NK-92 (cell line): ENCODE data around the gene RAPGEF2.

Source experiments
- DNase-seq: peaks from one replicate; lab custom pipeline; 2025; ENCODE audit not compliant: unreplicated experiment; lab: John Stamatoyannopoulos, UW

RAPGEF2 gene

DNA sequence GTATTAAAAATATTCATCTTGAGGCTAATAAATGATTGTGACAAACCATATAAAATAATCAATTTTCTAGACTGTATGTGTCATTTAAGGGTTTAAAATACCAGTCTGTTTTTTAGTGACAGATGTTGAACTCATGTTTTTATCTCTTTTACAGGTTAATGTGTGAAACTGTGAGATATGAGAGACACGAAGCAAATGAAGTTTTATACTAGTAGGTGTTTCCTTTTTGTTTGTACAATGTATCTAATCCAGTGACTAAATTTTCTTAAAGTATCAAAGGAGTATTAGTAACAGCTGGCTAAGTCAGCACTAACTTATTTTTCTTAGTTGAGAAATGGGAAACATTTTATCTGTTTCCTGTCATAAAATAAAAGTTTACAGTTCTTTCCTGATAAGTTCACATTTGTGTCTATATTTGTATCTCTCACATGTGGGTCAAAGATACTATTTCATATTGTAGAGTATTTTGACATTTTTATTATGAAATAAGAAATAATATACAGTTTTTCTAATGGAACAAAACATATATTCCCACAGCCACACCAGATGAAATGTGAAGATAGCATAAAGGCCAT lies 90.3 kb downstream of the RAPGEF2 start:
- DNase-seq = no peak

DNA sequence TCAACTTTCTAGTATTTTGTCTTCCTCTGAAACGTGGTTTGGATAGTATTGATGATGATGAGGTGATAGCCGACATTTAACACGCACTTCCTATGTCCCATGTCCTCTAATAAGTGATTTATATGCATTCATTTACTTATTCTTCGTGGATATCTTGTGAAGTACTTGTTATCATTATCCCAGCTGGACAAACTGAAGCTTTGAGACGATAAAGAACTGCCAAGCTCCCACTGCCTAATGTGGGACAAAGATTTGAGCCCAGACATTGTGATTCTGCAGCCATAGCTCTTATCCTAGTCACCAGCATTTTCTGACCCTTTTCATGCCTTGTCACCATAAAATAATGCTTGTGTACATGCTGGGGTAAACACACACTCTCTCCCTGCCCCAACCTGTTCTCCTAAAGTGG lies 92.5 kb downstream of the RAPGEF2 start:
- DNase-seq = no peak

DNA sequence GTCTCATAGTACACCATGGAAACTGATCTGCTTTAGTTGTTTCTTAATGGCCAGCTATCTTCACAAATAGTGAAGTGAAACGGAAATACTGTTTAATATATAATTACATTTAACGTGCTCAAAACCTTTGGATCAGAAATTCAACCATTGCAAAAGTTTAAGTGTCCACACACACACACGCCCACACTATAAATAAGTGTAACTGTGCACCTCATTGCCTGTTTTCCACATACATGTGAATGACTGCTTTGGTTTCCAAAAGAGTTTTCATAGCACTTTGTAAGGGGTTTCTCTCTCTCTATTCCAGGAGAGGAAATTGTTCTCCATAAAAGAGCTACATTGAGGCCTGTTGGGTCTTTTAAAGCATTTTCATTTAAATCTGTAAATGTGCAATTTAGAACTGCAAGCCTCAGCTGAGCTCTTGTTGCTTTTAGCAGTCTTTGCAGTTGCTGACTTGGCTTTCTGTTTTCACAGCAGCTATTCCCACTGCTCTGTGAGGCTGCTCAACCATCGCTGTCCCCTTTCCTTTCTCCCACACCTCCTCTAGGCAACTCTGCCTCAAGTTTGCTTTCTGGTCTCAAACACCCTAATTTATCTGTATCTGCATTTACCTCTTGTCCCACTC lies 94.5 kb downstream of the RAPGEF2 start:
- DNase-seq = no peak

DNA sequence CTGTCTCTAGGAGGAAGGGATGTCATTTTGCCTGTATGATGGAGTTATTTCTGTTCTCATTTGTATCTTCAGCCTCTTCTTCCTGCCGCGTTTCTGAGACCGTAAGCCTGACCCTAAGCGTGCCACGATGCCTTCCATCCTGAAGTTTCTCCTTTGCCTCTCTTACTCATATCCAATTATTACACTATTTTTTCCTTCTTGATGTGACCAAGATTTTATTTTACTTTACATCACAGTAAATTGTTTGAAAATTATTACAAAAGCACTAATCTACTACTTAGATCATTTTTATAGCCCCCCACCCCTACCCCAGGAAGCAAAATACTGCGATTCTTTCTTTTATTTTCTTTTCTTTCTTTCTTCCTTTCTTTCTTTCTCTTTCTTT lies 95.0 kb downstream of the RAPGEF2 start:
- DNase-seq = no peak

DNA sequence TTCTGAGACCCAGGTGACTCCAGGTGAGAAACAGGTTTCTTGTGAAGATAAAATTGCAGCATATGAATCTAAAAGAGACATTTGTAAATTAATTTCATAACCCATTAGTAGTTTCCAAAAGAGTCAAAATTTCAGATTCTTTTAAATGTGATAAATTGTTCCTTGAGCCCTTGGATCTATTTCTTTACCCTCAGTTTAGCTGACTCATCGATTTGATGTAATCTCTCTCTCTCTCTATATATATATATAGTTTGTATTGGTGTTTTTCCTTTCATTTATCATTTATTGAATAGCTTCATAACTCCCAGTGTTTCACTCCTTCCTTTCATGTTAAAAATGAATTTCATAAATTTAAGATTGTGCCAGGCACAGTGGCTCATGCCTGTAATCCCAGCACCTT lies 96.9 kb downstream of the RAPGEF2 start:
- DNase-seq = no peak

DNA sequence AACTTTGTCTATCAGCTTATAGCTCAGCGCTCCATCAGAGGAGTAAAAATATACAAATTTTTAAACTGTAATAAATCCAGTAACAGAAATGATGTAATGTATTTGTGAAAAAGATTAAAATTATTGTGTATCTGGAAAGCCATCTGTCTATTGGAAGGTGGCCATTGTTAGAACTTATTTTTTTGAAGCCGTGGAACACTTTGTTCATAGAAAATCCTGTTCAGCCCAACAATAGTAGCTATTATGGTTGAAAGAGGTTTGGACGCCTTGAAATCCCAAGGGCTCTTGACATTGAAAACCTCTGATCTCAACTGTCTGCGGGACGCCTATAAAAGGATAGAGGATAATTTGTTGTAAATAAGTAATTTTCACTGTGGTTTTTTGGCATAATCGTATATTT lies 98.3 kb downstream of the RAPGEF2 start:
- no peak for DNase-seq

DNA sequence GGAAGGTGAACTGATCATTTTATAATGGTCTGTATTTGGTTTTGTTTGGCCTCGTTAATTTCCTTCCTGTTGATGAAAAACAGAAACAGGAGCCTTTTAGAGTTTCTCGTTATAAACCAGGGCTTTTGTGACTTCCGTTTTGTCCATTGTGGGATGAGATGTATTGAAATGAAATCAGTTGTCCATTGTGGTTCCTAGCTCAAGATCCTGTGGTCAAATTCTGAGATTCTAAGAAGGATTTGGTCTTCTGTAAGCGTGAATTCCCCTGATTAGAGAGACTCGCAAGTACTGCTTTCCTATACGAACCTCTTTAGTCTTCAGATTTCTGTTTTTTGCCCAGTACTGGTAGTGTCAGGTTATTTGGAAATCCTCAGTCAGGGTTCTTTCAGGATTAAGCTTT lies 101.7 kb downstream of the RAPGEF2 start:
- no peak for DNase-seq

DNA sequence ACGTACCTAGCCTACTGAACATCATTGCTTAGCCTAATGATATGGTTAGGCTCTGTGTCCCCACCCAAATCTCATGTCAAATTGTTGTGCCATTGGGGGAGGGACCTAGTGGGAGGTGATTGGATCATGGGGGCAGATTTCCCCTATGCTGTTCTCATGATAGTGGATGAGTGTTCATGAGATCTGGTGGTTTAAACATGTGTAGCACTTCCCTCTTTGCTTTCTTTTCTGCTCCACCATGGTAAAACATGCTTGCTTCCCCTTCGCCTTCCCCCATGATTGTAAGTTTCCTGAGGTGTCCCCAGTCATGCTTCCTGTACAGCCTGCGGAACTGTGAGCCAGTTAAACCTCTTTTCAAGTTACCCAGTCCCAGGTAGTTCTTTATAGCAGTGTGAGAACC lies 102.6 kb downstream of the RAPGEF2 start:
- no peak for DNase-seq

DNA sequence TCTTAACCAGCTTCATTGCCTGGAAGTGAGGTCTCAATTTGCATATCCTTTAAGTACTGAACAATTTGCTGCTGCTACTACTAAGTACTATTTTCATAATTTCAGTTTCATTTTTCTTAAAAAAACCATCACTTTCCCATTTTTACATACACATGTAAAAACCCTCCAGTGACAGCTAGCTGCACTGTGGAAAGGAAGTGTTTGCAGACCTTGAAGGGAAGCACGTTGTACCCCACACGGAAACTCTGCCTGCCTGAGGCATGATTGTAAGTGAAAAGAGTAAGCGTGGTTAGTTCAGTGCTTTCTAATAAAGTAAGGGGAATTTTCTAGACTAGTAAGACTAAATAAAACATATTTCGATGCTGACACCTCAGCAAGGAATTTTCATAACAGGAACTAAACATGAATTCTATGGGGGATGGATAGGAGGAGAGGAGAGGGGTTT lies 103.6 kb downstream of the RAPGEF2 start:
- no peak for DNase-seq

DNA sequence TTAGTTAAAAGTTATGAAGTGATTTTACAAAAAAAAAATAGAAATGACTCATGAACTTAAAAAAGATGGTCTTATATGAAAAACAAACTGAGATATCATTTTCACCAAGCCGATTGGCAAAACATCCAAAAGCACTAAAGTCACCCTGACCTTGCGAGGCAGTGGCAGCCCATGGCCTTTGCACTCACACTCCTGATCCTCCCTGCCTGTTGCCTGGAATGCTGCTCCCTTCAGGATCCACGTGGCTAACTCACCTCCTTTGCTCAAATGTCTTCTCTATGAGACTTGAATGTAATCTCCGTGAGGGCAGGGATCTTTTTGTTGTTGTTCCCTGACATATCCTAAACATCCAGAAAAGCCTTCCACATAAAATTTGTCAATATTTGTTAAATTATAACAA lies 106.4 kb downstream of the RAPGEF2 start:
- DNase-seq = no peak

DNA sequence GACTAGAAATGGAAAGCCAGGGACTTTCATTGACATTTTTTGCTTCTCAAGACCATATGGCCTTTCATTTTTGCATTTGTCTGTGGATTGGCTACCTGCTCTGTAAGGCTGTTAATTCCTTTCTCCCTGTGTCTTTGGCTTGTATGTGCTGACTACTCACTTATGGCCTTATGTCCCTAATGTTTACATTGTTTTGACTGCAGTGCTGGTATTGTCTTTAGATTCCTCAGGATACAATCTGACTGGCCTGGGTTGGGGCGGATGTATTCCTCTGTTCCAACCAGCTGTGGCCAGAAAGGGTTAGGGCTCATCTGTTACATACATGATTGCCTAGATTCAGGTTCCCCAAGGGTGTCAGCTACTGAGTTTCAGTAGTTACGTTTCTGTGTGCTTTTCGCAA lies 108.1 kb downstream of the RAPGEF2 start:
- DNase-seq = no peak

DNA sequence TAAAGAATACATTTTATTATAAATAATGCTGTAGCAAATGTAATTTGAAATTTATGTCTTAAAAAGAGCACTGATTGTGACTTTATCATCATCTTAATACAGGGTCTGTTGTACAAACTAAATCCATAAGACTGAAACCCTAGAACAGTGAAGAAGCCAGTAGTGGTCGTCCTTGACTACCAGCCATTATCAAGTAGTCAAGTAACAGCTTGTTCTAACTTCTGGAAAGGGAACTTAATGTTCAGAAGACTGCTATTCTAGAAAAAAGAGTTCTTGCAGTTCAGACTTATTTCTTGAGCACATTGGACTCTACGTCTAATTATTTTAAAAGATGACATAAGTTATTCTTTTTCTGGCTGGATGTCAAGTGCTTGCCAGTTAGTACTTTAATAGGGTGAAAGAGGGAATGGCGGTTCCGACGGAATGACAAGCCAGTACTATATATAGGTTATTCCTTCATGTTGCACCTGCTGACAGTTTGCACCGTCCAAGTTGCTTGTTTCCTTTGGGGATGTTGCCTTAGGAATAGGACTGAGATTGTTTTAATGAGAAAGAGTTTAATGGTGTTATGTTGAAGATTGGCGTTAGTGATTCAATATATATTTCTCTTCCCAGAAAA lies 109.9 kb downstream of the RAPGEF2 start:
- DNase-seq = no peak

DNA sequence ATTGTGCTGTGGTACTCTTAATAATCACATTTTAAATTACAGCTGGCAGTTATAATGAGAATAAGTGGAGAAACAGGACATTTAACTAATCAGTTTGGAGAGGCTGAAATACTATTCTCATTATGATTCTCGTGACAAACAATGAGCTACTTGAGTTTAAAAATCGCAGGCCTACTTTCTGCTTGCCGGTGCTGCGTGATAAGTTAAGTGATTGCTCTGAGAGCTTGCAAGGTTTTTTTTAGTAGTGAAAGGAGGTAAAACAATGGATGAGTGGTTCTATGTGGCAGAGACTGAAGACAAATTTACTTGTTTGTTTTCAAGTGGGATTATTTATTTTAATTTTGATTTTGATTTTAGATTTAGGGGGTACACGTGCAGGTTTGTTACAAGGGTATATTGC lies 114.0 kb downstream of the RAPGEF2 start:
- no peak for DNase-seq

DNA sequence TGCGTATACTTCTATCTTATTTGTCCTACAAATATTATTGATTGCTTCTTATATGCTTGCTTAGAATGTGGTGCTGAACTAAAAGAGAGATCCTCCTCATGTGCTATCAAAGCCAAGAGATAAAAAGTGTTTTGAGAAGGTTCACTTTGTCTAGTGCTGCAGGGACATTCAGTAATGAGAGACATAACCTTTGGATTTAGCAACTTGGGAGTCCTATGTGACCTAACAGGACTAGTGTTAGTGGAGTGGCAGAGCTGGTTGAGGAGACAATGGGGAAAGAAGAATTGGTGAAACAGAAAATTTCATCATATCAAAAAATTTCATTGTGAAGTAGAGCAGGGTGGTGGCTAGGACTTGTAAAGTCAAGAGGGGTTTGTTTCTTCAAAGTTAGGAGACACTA lies 117.0 kb downstream of the RAPGEF2 start:
- no peak for DNase-seq

DNA sequence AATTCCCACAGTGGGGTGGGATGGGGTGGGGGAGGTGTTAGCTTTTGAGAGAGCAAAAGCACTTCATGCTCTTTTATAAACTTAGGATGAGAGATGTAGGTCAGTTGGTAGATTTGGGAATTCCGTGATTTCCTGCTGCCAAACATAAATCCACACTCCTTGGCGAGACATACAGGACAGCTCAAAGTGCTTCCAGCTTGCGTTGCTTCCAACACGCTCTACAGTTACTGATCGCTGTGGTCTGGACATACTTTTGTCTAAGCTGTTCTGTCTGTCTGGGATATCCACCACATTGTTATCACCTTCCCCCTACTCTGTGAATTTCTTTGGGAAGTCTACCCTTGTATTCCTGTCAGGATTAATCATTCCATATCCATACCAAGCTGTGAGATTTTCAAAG lies 117.5 kb downstream of the RAPGEF2 start:
- DNase-seq = no peak

DNA sequence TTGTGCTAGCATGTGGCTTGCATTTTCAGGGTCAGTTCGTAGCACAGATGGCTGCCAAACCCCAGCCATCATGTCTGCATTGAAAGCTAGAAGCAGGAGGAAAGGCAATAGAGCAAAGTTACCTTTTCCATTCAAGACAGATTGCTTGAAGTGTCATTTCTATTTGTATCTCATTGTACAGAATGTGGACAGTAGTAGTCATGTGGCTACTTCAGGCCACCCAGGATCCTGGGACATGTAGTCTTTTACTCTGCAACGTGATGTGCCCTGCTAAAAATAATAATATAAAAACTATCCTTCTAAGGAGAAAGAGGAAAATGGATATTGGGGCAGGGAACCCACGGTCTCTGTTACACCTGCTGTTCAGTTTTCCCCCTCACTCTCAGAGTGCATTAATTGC lies 118.4 kb downstream of the RAPGEF2 start:
- no peak for DNase-seq

DNA sequence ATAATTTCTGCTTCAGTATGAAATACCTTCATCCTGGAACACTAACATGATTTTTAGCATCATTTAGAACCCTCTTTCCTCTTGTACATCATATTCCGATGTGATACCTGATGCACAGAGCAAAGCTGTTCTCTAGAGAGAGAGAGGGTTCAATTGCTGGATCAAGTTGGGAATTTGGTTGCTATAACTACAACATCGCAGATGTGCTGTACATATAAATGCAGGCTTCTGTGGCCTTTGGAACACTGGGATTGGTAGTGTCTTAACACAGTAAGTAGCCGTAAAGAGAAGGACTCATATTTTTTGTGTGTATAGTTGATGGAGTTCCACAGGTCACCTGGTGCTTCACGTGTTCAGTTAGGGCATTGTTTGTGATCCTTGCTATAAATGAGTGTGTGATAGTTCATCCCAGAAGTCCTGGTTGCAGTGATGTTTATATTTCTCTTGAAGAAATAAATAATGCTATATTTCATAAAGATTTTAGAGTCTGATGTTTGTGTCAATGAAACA lies 119.2 kb downstream of the RAPGEF2 start:
- no peak for DNase-seq

DNA sequence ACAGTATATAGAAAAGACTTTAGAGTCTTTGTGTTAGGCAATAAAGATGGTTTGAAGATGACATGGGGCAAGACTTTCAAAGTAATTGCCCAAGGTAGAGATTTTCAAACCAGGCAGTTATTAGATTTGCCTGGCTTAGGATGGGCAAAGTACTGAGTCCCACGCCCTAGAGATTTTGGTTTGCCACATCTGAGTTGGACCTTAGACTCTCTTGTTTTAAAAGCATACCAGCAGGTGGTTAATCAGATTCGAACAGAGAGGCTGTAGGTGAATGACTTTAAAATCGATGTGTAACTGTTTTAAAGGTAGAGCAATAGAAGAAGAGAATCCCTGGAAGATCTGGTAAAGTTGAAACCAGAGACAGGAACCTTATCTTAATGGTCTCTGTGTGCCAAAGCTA lies 121.5 kb downstream of the RAPGEF2 start:
- no peak for DNase-seq

DNA sequence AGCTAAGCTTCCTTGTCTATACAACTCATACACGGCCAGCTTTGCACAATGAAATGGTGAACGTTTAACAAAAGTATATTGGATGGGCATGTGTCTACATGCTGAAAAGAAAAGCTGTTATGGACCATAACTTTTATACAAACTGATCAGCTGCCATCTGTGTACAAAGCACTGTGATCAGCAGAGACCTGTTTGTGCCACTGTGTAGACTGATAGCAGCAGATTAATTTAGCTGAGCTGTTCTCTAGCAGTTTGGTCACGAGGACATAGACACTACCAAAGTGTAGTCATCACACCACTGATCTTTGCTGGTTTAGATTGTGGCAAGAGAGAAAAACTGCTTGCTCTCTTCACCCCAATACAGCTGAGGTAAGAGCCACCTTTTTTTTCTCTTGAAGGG lies 124.5 kb downstream of the RAPGEF2 start:
- DNase-seq = no peak

DNA sequence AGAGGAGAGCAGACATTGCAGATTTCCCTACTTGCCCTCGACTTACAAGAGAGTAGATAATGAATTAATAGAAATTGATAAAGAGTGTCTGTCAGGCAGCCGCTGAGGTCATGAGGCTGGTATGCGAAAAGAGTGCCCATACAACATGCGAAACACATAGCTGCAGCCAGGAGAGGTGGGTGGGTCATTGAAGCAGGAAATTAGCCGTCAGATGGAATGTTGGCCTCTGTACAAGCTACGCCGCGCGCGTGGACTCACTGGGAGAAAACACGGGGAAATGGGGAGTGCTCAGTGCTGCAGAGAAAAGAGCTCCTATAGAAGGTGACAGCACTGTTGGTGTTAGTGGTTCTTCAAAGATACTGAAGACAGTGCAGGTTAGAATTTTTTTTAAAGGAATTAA lies 125.1 kb downstream of the RAPGEF2 start:
- no peak for DNase-seq

DNA sequence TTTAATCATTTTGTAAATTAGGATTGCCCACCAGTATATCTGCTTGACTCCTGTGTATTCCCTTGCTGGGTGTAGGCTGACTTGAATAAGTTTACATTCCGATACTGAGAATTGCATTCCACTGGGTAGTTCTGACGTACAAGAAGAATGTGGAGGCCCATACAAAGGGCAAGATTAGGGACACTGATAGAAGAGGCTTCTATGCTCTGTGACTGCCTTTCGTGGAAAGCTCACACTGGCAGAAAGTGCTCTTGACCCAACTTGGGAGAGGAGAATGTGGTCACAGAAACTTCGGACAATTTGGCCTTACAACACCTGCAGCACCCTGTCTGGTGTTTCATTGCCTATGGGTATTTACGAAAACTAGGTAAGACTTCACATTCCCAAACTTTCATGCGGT lies 126.3 kb downstream of the RAPGEF2 start:
- DNase-seq = no peak

DNA sequence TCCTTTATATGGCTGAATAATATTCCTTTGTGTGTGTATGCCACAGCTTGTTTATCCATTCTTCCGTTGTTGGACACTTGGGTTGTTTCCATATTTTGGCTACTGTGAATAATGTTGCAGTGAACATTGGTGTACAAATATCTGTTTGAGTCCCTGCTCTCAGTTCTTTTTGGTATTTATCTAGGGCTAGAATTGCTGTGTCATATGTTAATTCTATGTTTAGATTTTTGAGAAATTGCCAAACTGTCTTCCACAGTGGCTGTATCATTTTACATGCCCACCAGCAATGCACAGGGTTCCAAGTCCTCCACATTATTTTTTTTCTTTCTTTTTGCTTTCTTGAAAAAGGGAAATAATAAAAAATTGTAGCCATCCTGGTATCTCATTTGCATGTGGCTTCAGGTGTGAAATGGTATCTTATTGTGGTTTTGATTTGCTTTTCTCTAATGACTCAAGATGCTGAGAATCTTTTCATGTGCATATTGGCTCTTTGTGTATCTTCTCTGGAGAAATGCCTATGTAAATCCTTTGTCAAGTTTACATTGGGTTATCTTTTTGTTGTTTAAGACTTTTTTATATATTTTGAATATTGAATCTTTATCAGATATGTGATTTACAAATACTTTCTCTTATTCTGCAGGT lies 129.7 kb downstream of the RAPGEF2 start:
- DNase-seq = no peak
